T-helper 2 cell treated with Interferon-gamma antibody and Interleukin-4, amounts not matched to agents 100 ng/mL and 5 ng/mL, for 36 hours (primary cell): Measurements from ENCODE around the gene FAM83F. TPM values are rescaled to one million over a fixed set of nuclear protein-coding genes. Genes with fewer than 3 reads are reported as not detected.
"Not testable (repeated sequence)": the region's sequence is repeated elsewhere in the genome, so short reads cannot be mapped to it uniquely, and the experiment has no call there.

Experiments
- intact Hi-C: fragments of 100-400 bp; cut with micrococcal nuclease; formaldehyde crosslinking; loops from one replicate; pipeline ENCODE4 v1.15.1; 2023
- total RNA-seq: library from RNA; stranded (reverse); gene quantifications from 2 replicates; pipeline ENCODE4 v1.2.3, GENCODE V29; 2022

FAM83F gene
- total RNA-seq, 1 donor from 2014 or later, result 0.02 TPM

DNA sequence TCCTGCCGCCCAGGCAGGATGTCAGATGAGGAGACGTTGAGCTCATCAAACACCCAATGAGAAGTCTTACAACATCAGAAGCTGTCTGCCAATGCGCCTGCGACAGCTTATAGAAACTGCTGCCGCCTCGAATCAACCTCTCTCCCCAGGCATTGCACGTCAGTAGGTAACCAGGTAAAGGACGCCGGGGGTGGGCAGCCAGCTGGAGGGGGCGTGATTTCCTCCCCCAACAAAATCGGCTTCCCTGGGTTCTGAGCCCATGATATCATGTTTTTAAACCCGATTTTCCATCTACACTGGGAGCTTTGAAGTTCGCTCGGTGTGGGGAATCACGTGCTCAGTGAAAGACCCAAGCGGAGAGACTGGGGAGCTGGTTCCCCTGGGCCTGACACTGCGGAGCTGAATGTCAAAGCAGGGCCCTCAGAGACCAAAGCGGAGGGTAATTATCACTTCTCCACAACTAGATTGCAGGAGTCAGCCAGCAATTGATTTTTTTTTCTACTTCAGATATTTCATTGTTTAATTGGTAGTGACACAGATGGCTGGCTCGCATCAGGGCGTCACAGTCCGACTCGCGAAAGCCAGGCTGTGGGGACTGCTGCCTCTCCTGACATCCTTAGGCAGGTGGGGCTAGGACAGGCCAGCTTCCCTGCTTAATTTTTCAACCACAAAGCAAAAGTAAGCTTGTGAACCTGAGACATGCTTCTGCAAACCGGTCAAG is 15.4 kb downstream of the FAM83F start:
- intact Hi-C loops, result no loop called here

DNA sequence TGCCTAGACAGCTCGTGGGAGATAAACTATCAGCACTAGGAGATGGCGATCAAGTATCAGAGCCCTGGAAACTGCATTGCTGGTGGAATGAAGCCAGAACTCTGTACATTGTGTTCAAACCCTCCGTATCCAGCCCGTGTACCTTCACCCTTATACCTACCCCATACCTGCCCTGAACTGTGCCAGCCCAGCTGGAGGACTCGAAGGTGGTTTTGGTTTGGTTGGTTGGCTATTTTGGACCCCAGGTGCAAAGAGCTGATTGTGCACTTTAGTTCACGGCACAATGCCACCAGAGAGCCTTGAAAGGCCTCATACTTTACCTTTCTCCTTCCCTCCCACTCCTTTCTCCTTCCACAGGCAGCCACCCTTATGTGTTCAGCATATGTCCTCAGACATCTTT is 16.0 kb downstream of the FAM83F start:
- intact Hi-C loops, result no loop called here

- intact Hi-C loops, result no loop called here
Measured at GRCh38 chr22:40014667-40015248, 20.0 kb downstream of the FAM83F start.

DNA sequence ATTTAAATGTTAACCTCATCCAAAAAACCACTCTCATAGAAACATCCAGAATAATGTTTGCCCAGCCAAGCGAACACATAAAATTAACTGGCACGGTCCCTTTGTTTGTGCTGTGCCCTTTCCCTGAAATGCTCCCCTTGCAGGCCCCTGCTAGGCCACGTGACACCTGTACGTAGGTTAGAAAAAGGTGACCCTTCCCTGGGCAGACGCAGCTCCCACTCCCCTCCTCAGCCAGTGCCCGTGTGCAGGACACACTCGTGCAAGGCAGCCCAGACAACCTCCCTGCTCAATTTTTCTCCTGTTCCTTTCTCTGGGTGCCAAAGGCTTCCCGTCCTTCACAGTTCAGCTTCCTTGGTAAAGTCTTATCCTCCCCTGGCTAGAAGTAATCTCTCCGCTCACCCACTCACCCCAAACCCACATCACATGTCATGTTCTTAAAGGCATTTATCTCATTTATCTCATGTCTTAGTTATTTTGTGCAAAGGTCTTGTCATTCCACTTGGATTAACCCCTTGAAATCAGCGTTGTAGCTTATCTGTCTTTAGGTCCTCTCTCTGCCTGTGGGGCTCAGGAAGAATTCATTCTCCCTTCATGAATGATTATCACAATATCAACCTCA is 20.7 kb downstream of the FAM83F start:
- intact Hi-C loops, result no loop called here

DNA sequence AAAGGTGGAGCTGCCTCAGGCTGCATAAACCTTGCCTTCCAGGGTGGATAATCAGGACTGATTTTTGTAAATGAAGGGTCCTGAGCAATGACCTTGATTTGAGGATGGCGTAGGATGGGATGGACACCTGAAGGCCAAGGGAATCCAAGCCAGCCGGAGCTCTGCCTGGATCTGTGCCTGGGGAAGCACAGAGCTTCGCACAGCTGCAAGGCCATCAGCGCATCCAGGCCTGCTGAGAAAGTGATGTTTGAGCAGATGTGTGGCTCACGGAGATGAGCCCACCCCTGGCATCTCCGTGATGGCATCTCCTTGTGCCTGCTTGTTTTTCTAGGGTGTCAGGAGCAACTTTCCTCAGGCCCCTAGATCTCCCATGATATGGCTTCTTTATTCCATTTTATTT is 23.3 kb downstream of the FAM83F start:
- intact Hi-C loops, result no loop called here

DNA sequence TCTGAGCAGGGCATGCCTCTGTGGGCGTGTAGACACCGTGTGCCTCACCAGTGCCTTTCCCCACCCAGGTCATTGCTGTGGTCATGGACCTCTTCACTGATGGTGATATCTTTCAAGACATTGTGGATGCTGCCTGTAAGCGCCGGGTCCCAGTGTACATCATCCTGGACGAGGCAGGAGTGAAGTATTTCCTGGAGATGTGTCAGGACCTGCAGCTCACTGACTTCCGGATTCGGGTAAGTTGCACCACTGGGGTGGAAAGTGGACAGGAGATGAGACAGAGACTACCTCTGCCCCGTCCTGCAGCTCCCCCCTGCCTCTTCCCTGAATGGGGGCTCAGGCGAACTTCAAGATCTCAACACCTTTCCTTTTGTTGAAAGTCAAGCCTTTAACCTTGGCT is 24.3 kb downstream of the FAM83F start:
- intact Hi-C loops, result no loop called here

- intact Hi-C loops, result loop anchor here (5.0 kb wide), 1 partner anchor 464 kb away; no protein-coding TSS in a partner anchor
Measured at GRCh38 chr22:40020956-40021355, 26.2 kb downstream of the FAM83F start.

- intact Hi-C loops, result loop anchor here (5.0 kb wide), 1 partner anchor 464 kb away; no protein-coding TSS in a partner anchor
Measured at GRCh38 chr22:40021401-40022000, 26.7 kb downstream of the FAM83F start.

DNA sequence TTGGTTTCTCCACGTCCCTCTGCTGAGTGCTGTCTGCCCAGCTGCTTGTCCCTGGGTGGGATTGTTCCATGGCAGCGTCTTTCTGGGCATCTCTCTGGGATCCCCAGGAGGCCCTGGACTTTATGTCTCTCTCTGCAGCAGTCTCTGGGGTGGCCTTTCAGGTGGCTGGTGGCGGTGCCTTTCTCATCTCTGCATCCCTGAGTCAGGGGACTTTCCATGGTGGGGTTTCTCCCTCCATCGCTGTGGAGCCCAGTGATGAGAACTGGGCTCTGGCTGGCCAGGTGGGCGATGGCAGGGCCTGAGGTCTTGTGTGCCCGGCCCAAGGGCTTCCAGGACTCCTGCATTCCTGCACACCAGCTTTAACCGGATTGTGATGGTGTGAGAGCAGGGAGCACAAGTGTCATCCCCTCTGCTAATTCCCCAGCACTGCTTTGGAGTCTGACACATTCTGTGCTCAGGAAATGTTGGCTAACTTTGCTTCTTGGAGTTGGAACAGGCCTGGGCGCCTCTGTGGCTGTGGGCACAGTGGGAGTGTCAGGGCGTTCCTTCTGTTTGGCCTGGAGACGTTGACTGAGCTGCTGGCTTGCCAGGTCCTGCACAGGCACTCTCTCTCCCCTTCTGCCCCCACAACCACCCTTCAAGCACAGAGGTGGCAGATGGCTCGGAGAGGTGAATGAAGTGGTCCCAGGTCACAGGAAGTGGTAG is 27.9 kb downstream of the FAM83F start:
- intact Hi-C loops, result loop anchor here (5.0 kb wide), 1 partner anchor 465 kb away; no protein-coding TSS in a partner anchor

- intact Hi-C loops, result loop anchor here (5.0 kb wide), 1 partner anchor 466 kb away; no protein-coding TSS in a partner anchor
Measured at GRCh38 chr22:40023341-40023841, 28.6 kb downstream of the FAM83F start.

DNA sequence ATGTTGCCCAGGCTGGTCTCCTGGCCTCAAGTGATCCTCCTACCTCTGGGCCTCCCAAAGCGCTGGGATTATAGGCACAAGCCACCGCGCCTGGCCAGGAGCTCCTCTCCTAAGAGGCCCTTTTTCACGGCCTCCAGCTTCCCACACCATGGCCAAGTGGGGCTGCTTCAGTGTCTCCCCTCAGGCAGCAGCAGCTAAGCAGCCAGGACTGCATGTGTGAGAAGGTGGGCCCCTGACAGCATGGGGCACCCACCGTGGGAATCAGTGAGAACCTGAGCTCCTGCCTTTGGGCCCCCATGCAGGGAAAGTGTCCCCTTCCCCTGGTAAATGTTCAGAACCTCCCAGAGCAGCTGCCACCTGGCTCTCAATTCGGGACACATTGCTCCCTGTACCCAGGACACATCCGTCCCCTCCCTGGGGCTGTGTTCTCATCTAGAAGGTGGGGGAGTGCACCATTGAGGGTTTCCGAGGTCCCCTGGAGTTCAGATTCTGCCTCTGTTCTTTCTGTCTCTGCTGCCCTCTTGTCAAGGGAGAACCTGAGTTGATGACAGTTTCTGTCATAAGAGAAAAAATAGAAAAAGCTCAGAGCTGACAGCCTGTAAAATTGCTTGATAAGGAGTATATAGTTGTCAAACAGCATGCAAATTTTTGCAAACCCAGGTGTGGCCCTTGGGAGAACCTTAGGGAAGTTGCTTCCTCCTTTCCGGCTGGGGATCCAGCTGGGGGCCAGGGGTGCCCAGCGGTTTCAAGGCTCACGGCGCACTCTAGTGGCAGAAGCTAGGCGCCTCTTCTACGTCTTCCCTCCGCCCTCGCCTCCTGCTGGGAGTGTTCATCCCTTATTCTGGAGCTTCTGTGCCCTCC is 29.7 kb downstream of the FAM83F start:
- intact Hi-C loops, result loop anchor here (5.0 kb wide), 1 partner anchor 467 kb away; no protein-coding TSS in a partner anchor

DNA sequence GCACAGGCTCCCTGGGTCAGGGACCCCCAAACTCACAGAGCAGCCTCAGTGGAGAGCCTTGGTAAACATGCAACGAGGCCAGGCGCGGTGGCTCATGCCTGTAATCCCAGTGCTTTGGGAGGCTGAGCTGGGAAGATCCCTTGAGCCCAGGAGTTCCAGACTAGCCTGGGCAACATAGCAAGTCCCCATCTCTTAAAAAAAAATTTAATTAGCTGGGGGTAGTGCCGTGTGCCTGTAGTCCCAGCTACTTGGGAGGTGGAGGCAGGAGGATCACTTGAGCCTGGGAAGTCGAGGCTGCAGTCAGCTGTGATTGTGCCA is 30.3 kb downstream of the FAM83F start:
- intact Hi-C loops, result not testable (repeated sequence)

DNA sequence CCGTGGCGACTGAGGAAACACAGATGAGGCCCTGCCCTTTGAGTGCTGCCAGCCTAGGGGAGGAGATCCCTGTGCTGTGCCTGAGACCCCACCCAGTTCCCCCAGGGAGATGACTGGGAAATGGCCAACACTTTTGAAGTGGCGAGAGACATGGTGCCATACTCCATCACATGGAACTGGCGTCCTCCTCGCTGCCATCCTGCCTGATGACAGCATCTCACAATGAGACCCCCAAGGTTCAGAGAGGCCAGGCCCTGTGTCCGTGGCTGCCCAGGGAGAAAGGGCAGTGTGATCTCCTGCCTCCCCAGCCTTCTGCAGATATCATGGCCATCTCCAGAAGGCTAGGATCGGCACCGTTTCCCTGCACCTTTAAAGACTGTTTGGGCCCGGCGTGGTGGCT is 31.1 kb downstream of the FAM83F start:
- intact Hi-C loops, result no loop called here

- intact Hi-C loops, result no loop called here
Measured at GRCh38 chr22:40026641-40027040, 31.9 kb downstream of the FAM83F start.

DNA sequence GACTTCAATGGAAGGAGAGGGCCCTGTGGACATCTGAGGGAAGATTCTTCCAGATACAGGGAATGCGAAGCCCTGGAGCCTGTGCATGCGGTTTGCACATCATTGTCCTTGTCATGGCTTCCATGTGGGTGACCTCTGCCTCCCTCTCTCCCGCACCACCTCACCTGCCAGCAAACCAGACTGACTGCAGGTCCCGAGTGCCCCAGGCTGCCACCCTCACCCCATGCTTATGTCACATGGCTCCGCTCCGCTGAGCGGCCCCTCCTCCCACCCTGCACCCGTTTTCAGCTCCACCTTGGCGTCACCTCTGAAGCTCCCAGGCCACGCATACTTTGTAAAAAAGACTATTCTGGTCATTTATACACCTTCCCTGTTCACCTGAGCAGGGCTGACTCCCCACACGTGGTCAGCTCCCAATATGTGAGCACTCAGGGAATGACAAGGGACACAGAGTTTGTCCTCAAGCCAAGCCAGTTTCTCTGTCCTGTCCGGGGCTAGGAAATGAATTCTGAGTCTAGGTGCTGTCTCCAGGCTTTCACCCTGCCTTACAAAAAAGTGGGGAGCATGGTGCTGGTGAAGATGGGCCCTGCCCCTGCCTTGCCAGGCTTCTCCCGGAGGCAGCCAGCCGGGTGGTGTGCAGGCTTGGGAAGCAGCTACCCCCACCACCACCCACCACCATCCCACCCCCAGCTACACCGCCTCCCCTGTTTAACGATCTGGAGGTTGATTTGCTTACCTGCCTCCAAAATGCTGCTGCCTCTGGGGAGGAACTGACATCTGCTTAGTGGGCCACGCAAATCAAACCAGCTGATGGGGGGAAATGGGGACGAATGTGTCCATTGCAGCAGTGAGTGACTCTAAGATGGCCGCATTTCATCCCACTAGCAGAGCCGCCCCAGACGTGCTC is 32.7 kb downstream of the FAM83F start:
- intact Hi-C loops, result no loop called here

GRCh38 chr22:40028098-40028425 is 33.3 kb downstream of the FAM83F start:
- intact Hi-C loops, result no loop called here

- intact Hi-C loops, result no loop called here
Measured at GRCh38 chr22:40029189-40029890, 34.6 kb downstream of the FAM83F start.

- intact Hi-C loops, result no loop called here
Measured at GRCh38 chr22:40030026-40030757, 35.4 kb downstream of the FAM83F start.
